ENCODE results near the gene PAM16.

The PAM16 gene

DNA sequence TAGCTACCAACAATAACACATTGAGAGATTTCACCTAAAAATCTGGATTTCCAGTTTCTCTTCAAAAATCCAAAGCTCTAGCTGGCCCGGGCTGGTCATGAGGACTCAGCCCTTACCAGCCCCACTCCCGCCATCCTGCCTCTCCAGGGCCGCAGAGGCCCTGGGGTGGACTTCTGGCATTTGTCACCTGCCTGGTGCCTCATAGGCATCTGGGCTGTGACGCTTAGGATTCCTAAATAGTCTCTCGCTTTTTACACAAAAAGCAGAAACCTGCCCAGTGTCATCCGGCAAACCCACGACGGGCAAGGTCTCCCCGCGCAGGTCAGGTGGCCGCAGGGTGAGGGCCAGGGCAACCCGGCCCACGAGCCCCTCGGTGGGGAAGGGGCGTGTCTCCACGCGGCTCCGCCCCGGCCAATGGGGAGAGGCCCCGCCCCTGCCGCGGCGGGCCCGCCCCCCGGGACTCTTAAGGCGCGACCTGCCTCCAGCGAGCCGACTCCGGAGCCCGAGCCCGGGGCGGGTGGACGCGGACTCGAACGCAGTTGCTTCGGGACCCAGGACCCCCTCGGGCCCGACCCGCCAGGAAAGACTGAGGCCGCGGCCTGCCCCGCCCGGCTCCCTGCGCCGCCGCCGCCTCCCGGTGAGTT lies 20.4 kb upstream of the PAM16 start, which contains the start of gene VASN:
Gene VASN, plus strand, starts transcription at position 492 of the 644 bp plus-strand sequence. CDS start 9,030 bp downstream, outside the sequence.
- peak; percentile 92 for DNase-seq (ENCODE audit: low spot score)

GRCh38 chr16:4370570-4371356 lies 19.6 kb upstream of the PAM16 start:
- DNase-seq (ENCODE audit: low spot score), result peak; percentile 86

GRCh38 chr16:4370151-4370550 lies 19.0 kb upstream of the PAM16 start:
- DNase-seq (ENCODE audit: low spot score), result no peak

GRCh38 chr16:4369007-4369733 lies 18.0 kb upstream of the PAM16 start:
- peak; percentile 62 for DNase-seq (ENCODE audit: low spot score)

DNA sequence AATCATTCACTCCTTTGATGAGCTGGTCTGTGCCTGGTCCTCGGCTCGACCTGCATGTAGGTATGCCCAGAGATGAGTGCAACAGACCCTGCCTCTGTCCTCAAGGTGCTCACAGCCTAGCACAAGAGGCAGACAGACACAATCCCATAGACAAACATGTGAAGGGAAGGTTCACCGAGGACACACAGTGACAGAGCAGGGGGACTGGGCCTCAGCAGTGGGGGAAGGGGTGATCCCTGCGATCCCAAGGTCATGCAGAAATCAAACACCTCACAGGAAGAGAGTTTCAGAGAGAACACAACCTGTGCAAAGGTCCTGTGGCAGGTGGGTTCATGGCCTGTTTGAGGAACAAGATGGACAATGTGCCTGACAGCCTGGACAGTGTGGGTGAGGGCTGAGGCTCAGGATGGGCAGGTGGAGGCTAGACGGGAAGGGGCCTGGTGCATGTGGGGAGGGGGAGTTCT lies 16.3 kb upstream of the PAM16 start:
- no peak for DNase-seq (ENCODE audit: low spot score)

DNA sequence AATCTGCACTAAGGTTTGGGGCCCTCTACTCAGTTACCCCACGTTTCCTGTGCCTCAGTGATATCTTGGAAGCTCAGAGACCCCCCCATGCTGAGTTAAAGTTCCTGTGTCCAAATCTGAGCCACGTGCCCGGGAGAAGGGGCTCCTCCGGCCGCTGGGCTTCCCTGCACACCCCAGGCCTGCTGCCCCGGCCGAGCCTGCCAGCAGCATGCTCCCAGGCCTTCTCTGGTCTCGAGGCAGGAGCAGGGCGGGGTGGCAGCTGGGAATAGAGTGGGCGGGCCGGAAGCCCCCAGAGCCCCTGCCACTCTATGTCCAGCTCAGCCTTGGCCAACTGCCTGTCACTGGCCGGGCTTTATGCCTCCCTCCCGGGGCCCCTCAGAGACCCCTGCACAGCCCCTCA lies 14.9 kb upstream of the PAM16 start:
- no peak for DNase-seq (ENCODE audit: low spot score)

DNA sequence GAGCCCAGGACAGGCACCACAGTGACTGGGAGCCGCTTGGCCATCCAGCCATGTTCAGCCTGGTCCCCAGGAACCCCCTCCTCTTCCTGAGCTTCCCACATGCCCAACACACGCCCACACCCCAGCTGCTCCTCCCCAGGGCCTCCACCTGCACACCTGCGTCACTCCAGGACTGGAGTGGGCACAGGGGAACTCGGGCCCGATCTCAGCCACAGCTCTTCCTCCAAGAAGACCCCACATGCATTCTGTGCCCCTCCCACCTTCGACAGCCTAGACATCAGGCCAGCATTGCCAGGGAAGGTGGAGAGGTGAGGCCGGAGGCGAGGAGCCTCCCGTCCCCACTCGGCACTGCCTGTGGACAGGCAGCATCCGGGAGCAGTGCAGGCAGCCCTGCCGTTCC lies 14.5 kb upstream of the PAM16 start:
- DNase-seq (ENCODE audit: low spot score), result no peak

- DNase-seq (ENCODE audit: low spot score), result no peak
Measured at GRCh38 chr16:4365014-4365406, 13.9 kb upstream of the PAM16 start.

- DNase-seq (ENCODE audit: low spot score), result no peak
Measured at GRCh38 chr16:4364196-4365013, 13.3 kb upstream of the PAM16 start.

- DNase-seq (ENCODE audit: low spot score), result no peak
Measured at GRCh38 chr16:4362476-4363135, 11.5 kb upstream of the PAM16 start.

DNA sequence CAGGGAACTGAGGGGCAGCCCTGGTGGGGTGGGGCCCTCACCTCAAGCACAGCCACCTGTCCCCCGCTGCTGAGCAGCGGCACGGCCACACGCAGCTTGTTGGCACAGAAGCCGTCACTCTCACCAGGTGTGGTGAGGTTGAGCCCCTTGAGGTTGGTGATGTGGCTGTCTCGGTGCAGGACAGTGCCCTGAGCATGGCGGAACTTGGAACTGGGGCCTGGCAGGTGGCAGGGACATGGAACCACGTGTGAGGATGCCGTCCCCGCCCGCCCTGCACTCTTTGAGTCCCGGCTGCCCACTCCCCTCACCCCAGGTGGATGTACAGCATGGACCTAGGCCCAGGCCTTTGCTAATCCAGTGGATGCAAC lies 10.8 kb upstream of the PAM16 start:
- DNase-seq (ENCODE audit: low spot score), result no peak

DNA sequence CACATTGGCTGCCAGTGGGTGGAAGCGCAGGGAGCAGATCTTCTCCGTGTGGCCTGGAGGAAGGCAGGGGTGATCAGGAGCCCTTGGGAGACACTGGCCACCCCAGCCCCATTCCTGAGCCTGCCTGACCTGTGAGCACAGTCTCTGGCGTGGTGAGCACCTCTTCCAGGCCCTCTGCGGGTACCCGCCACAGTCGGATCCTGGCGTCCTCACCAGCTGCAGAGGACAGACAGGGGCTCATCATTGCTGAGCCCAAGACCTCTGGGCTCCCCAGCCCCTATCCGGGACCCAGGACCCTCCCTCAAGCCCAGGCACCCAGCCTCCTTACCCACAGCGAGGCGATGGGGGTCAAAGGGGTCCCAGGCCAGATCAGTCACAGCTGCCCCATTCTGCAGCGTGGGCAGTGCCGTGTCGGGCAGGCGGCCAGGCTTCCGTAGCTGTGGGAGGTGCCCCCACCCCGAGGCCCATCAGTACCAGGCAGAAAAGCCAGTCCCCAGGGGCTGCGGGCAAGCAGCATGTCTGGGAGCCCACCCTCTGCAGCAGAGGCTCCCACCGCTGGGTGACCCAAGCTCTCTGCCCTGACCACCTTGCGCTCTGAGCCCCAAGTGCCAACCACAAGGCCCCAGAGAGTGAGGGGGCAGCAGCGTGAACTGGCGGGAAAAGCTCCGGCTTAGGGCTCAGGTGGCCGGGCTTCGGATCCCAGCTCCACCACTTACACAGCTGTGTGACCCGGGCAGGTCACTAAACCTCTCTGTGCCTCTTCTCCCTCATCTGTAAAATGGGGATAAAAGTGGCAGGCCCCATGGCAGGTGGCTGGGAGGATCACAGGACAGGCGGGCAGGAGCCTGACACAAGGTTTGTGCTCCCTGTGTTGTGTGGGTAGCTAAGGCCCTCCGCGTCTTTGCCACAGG lies 10.2 kb upstream of the PAM16 start:
- DNase-seq (ENCODE audit: low spot score), result no peak

- no peak for DNase-seq (ENCODE audit: low spot score)
Measured at GRCh38 chr16:4360538-4361021, 9.5 kb upstream of the PAM16 start.

- DNase-seq (ENCODE audit: low spot score), result no peak
Measured at GRCh38 chr16:4359914-4360313, 8.8 kb upstream of the PAM16 start.

DNA sequence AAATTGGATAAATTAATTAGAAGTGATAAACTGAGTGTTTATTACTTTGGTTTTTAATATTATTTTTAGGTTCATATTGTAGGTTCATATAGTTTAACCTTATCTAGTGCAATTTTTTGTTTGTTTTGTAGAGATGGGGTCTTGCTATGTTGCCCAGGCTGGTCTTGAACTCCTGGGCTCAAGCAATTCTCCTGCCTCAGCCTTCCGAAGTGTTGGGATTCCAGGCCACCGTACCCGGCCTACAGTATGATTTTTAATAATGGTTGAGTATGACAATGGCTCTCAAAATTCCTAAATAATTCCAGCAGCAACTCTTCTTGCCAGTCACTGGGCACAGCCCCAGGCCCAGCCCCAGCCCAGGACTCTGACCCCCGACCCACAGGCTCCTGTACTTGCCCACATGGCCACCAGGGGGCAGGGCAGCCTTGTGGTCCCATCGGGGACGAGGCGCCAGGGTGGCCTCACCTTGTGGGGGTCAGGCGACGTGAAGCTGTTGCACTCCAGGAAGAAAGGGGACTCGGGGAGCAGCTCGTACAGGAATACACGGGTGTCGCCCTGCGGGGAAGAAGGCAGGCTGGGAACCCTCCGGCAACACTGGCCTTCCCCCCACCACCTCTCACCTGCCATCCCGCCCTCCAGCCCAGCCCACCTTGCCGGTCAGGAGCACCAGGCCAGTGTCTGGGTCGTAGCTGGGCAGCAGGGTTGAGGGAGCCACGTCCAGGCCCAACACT lies 7.9 kb upstream of the PAM16 start:
- DNase-seq (ENCODE audit: low spot score), result peak; percentile 65

- DNase-seq (ENCODE audit: low spot score), result no peak
Measured at GRCh38 chr16:4358236-4358635, 7.1 kb upstream of the PAM16 start.

DNA sequence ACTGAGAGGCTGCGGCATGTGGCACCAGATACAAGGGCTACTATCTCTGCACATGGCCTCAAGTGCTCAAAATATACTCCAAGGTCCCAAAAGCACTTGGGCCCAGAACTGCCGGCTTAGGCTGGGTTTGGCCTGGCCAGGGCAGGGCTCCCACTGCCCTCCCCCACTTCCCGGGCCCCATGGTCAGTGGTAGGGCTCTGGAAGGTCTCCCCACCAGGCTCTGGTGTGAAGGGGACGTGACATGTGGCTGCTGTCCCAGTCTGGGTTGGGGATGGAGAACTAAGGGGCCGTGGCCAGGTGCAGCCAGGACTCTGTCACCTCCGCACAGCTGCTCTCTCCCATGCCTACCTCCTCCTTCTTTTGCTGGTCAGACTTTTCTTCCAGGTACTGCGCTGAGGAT lies 5.7 kb upstream of the PAM16 start:
- no peak for DNase-seq (ENCODE audit: low spot score)

GRCh38 chr16:4354512-4355409 lies 3.6 kb upstream of the PAM16 start:
- no peak for DNase-seq (ENCODE audit: low spot score)

Data from AG08395 (cell line).